HEK293 (cell line): Measurements from ENCODE around the gene USP32.

Source experiments
- CTCF ChIA-PET: fragments of 350-600 bp; formaldehyde crosslinking; extraction: SDS; loops from one replicate; lab custom pipeline; 2021; ENCODE audit warnings: antibody characterized with exemption; lab: Yijun Ruan, JAX
- POLR2A ChIA-PET: fragments of 300-600 bp; formaldehyde crosslinking; extraction: SDS; loops from one replicate; lab custom pipeline; 2020; ENCODE audit warnings: antibody characterized with exemption, inconsistent platforms; lab: Yijun Ruan, JAX
- H3K27ac ChIP-seq: fragments of 200-500 bp; sonication (Bioruptor generic); 2 replicates; pipeline ENCODE4 v1.5.1; 2014; ENCODE audit warnings: low read depth, low read length, control low read depth, inconsistent platforms; ENCODE audit errors: extremely low read depth
- H3K36me3 ChIP-seq, 2 experiments: fragments of 200-500 bp in 1 of 2; sonication (Bioruptor generic) in 1 of 2; 1 replicate in 1 of 2; 2 replicates in 1 of 2; pipeline ENCODE4 v1.5.1; 2014 to 2017; ENCODE audit warnings: inconsistent platforms in 2 of 2, low read length in 2 of 2; ENCODE audit not compliant: control insufficient read depth in 2 of 2, insufficient read depth in 1 of 2
- H3K4me1 ChIP-seq: fragments of 200-500 bp; sonication (Bioruptor generic); 2 replicates; pipeline ENCODE4 v1.5.1; 2014; ENCODE audit warnings: mild to moderate bottlenecking, low read length, inconsistent platforms; ENCODE audit not compliant: control insufficient read depth, insufficient read depth
- H3K4me3 ChIP-seq: 2 replicates; pipeline ENCODE4 v1.5.1; 2011; ENCODE audit warnings: low read depth, mild to moderate bottlenecking, control low read depth, low read length, moderate library complexity
- H3K9me3 ChIP-seq: fragments of 200-500 bp; sonication (Bioruptor generic); 2 replicates; pipeline ENCODE4 v1.5.1; 2014; ENCODE audit warnings: low read depth, low read length, inconsistent platforms; ENCODE audit not compliant: control insufficient read depth, insufficient read depth
- BCL11B ChIP-seq: fragments of 450-650 bp; formaldehyde crosslinking; IDR thresholded peaks from 2 replicates; pipeline ENCODE4 v1.5.1; 2016; ENCODE audit warnings: low read depth, missing biosample characterization, missing genetic modification characterization
- GLIS1 ChIP-seq: fragments of 450-650 bp; formaldehyde crosslinking; IDR thresholded peaks from 2 replicates; pipeline ENCODE4 v1.5.1; 2016; ENCODE audit warnings: missing biosample characterization, missing genetic modification characterization
- SETDB1 ChIP-seq: IDR thresholded peaks from one replicate; pipeline ENCODE4 v1.6.1; 2017; ENCODE audit warnings: mild to moderate bottlenecking, low read length, moderate library complexity, mixed read lengths; ENCODE audit not compliant: insufficient read length
- WT1 ChIP-seq: fragments of 450-650 bp; formaldehyde crosslinking; IDR thresholded peaks from 2 replicates; pipeline ENCODE4 v1.5.1; 2016; ENCODE audit warnings: missing biosample characterization, missing genetic modification characterization
- ZEB2 ChIP-seq: fragments of 450-650 bp; formaldehyde crosslinking; IDR thresholded peaks from 2 replicates; pipeline ENCODE4 v1.5.1; 2016; ENCODE audit warnings: missing biosample characterization, missing genetic modification characterization
- ZNF133 ChIP-seq: fragments of 450-650 bp; formaldehyde crosslinking; IDR thresholded peaks from 2 replicates; pipeline ENCODE4 v1.5.1; 2016; ENCODE audit warnings: missing biosample characterization, missing genetic modification characterization
- ZNF19 ChIP-seq: fragments of 450-650 bp; formaldehyde crosslinking; IDR thresholded peaks from 2 replicates; pipeline ENCODE4; 2016; ENCODE audit warnings: missing biosample characterization, missing genetic modification characterization, low read depth
- ZNF354C ChIP-seq: fragments of 450-650 bp; formaldehyde crosslinking; IDR thresholded peaks from 2 replicates; pipeline ENCODE4 v1.5.1; 2016; ENCODE audit warnings: missing biosample characterization, missing genetic modification characterization, low read depth, borderline replicate concordance
- ZNF529 ChIP-seq: fragments of 450-650 bp; formaldehyde crosslinking; IDR thresholded peaks from 2 replicates; pipeline ENCODE4 v1.5.1; 2017; ENCODE audit warnings: missing genetic modification characterization, missing biosample characterization; ENCODE audit not compliant: insufficient replicate concordance
- ZNF600 ChIP-seq: fragments of 450-650 bp; formaldehyde crosslinking; IDR thresholded peaks from 2 replicates; pipeline ENCODE4 v1.5.1; 2016; ENCODE audit warnings: missing biosample characterization, missing genetic modification characterization
- ZNF623 ChIP-seq: fragments of 450-650 bp; formaldehyde crosslinking; IDR thresholded peaks from 2 replicates; pipeline ENCODE4 v1.5.1; 2016; ENCODE audit warnings: missing biosample characterization, missing genetic modification characterization
- ZNF624 ChIP-seq: fragments of 450-650 bp; formaldehyde crosslinking; IDR thresholded peaks from 2 replicates; pipeline ENCODE4 v1.5.1; 2017; ENCODE audit warnings: missing biosample characterization, missing genetic modification characterization
- ZNF701 ChIP-seq: fragments of 450-650 bp; formaldehyde crosslinking; IDR thresholded peaks from 2 replicates; pipeline ENCODE4 v1.5.1; 2016; ENCODE audit warnings: missing biosample characterization, missing genetic modification characterization
- ZSCAN23 ChIP-seq: fragments of 450-650 bp; formaldehyde crosslinking; IDR thresholded peaks from 2 replicates; pipeline ENCODE4 v1.5.1; 2016; ENCODE audit warnings: missing biosample characterization, missing genetic modification characterization
- TF ChIP-seq, protein P1 (sequence below): fragments of 450-650 bp; IDR thresholded peaks from 2 replicates; pipeline ENCODE4 v1.5.1; 2018; ENCODE audit warnings: missing biosample characterization, missing genetic modification characterization
- TF ChIP-seq, protein P2 (sequence below): fragments of 450-650 bp; IDR thresholded peaks from 2 replicates; pipeline ENCODE4 v1.5.1; 2018; ENCODE audit warnings: missing biosample characterization, mild to moderate bottlenecking, missing genetic modification characterization
- TF ChIP-seq, protein P3 (sequence below): fragments of 450-650 bp; formaldehyde crosslinking; IDR thresholded peaks from 2 replicates; pipeline ENCODE4 v1.5.1; 2016; ENCODE audit warnings: missing biosample characterization, missing genetic modification characterization, borderline replicate concordance
- TF ChIP-seq, protein P4 (sequence below): fragments of 450-650 bp; formaldehyde crosslinking; IDR thresholded peaks from 2 replicates; pipeline ENCODE4 v1.5.1; 2016; ENCODE audit warnings: missing biosample characterization, missing genetic modification characterization
- TF ChIP-seq, protein P5 (sequence below): fragments of 450-650 bp; formaldehyde crosslinking; IDR thresholded peaks from 2 replicates; pipeline ENCODE4 v1.5.1; 2016; ENCODE audit warnings: missing biosample characterization, missing genetic modification characterization
- TF ChIP-seq, protein P6 (sequence below): fragments of 450-650 bp; formaldehyde crosslinking; IDR thresholded peaks from 2 replicates; pipeline ENCODE4 v1.5.1; 2016; ENCODE audit warnings: missing biosample characterization, missing genetic modification characterization, low read depth
- TF ChIP-seq, protein P7 (sequence below): fragments of 450-650 bp; formaldehyde crosslinking; IDR thresholded peaks from 2 replicates; pipeline ENCODE4 v1.5.1; 2016; ENCODE audit warnings: missing biosample characterization, missing genetic modification characterization

The USP32 gene

DNA sequence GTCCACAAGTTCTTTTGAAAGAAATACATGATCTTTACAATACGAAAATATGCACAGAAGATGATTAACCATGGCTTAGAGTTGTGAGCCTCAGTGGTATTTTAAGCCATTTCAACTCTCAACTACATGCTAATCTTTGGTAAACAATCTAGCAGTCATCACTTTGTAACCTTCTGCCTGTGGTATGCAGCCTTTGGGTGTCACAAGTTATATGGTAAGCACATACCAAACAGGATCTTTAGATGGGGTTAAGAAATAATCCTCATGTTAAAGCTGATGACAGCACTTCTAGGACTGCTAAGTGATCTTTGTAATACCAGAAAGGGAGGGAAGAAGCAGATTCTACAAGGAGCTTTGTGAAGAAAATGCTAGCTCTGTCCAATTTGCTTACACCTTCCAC lies 167.9 kb downstream of the USP32 start (continued):
- TF ChIP-seq, protein P1, sequence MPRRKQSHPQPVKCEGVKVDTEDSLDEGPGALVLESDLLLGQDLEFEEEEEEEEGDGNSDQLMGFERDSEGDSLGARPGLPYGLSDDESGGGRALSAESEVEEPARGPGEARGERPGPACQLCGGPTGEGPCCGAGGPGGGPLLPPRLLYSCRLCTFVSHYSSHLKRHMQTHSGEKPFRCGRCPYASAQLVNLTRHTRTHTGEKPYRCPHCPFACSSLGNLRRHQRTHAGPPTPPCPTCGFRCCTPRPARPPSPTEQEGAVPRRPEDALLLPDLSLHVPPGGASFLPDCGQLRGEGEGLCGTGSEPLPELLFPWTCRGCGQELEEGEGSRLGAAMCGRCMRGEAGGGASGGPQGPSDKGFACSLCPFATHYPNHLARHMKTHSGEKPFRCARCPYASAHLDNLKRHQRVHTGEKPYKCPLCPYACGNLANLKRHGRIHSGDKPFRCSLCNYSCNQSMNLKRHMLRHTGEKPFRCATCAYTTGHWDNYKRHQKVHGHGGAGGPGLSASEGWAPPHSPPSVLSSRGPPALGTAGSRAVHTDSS (tag by site-specific recombination): no peak
- TF ChIP-seq ZNF623 (tag by site-specific recombination): no peak
- no peak for TF ChIP-seq GLIS1 (tag by site-specific recombination)
- TF ChIP-seq ZNF701 (tag by site-specific recombination): no peak
- no peak for TF ChIP-seq ZSCAN23 (tag by site-specific recombination)
- TF ChIP-seq BCL11B (tag by site-specific recombination): no peak
- no peak for TF ChIP-seq ZNF133 (tag by site-specific recombination)
- TF ChIP-seq ZNF600 (tag by site-specific recombination): no peak
- TF ChIP-seq ZEB2 (tag by site-specific recombination): no peak
- TF ChIP-seq, protein P2, sequence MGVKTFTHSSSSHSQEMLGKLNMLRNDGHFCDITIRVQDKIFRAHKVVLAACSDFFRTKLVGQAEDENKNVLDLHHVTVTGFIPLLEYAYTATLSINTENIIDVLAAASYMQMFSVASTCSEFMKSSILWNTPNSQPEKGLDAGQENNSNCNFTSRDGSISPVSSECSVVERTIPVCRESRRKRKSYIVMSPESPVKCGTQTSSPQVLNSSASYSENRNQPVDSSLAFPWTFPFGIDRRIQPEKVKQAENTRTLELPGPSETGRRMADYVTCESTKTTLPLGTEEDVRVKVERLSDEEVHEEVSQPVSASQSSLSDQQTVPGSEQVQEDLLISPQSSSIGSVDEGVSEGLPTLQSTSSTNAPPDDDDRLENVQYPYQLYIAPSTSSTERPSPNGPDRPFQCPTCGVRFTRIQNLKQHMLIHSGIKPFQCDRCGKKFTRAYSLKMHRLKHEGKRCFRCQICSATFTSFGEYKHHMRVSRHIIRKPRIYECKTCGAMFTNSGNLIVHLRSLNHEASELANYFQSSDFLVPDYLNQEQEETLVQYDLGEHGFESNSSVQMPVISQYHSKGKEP (tag by site-specific recombination): no peak
- TF ChIP-seq ZNF19 (tag by site-specific recombination): no peak
- TF ChIP-seq, all 188 proteins: peak for 0

DNA sequence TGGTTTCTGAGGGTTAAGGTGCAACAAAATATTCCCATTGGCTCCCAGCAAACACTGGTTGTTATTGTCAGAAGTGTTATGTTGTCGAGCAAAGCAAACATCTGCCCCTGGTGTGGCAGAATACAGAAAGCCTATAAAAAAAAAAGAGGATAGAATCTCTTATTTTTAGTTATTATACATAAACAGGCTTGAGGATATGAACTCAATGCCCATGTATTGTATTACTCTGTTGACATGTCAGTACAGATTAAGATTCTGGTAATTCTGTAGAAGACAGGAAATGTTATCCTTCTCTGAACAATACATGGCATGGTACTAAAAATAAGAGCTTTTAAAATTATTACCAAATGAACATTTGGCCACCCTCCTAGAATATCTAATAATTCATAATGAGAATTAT lies 168.5 kb downstream of the USP32 start:
- H3K36me3 ChIP-seq: peaks cover 37 to 50% of the 10 kb centered on the region in 2 experiments
- ChIA-PET CTCF (interaction anchor here (1.2 kb wide), 1 partner anchor 81 kb away, joined by 6 read pairs; no protein-coding TSS in a partner anchor), POLR2A (no interaction called here)
- H3K9me3 ChIP-seq: no peaks in the 10 kb centered on the region
- H3K4me3 ChIP-seq: no peak overlapping the region
- no peak overlapping the region for H3K27ac ChIP-seq
- H3K4me1 ChIP-seq: no peaks in the 10 kb centered on the region
- TF ChIP-seq GLIS1 (tag by site-specific recombination) (no peak), WT1 (tag by site-specific recombination) (no peak), ZNF529 (tag by site-specific recombination) (no peak), ZNF354C (tag by site-specific recombination) (no peak), SETDB1 (no peak), ZNF624 (tag by site-specific recombination) (no peak)
- TF ChIP-seq, protein P3, sequence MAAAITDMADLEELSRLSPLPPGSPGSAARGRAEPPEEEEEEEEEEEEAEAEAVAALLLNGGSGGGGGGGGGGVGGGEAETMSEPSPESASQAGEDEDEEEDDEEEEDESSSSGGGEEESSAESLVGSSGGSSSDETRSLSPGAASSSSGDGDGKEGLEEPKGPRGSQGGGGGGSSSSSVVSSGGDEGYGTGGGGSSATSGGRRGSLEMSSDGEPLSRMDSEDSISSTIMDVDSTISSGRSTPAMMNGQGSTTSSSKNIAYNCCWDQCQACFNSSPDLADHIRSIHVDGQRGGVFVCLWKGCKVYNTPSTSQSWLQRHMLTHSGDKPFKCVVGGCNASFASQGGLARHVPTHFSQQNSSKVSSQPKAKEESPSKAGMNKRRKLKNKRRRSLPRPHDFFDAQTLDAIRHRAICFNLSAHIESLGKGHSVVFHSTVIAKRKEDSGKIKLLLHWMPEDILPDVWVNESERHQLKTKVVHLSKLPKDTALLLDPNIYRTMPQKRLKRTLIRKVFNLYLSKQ (tag by site-specific recombination): no peak
- TF ChIP-seq, protein P4, sequence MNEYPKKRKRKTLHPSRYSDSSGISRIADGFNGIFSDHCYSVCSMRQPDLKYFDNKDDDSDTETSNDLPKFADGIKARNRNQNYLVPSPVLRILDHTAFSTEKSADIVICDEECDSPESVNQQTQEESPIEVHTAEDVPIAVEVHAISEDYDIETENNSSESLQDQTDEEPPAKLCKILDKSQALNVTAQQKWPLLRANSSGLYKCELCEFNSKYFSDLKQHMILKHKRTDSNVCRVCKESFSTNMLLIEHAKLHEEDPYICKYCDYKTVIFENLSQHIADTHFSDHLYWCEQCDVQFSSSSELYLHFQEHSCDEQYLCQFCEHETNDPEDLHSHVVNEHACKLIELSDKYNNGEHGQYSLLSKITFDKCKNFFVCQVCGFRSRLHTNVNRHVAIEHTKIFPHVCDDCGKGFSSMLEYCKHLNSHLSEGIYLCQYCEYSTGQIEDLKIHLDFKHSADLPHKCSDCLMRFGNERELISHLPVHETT (tag by site-specific recombination): no peak
- TF ChIP-seq, protein P5, sequence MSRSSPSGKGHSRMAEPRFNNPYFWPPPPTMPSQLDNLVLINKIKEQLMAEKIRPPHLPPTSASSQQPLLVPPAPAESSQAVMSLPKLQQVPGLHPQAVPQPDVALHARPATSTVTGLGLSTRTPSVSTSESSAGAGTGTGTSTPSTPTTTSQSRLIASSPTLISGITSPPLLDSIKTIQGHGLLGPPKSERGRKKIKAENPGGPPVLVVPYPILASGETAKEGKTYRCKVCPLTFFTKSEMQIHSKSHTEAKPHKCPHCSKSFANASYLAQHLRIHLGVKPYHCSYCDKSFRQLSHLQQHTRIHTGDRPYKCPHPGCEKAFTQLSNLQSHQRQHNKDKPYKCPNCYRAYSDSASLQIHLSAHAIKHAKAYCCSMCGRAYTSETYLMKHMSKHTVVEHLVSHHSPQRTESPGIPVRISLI (tag by site-specific recombination): no peak
- TF ChIP-seq, protein P6, sequence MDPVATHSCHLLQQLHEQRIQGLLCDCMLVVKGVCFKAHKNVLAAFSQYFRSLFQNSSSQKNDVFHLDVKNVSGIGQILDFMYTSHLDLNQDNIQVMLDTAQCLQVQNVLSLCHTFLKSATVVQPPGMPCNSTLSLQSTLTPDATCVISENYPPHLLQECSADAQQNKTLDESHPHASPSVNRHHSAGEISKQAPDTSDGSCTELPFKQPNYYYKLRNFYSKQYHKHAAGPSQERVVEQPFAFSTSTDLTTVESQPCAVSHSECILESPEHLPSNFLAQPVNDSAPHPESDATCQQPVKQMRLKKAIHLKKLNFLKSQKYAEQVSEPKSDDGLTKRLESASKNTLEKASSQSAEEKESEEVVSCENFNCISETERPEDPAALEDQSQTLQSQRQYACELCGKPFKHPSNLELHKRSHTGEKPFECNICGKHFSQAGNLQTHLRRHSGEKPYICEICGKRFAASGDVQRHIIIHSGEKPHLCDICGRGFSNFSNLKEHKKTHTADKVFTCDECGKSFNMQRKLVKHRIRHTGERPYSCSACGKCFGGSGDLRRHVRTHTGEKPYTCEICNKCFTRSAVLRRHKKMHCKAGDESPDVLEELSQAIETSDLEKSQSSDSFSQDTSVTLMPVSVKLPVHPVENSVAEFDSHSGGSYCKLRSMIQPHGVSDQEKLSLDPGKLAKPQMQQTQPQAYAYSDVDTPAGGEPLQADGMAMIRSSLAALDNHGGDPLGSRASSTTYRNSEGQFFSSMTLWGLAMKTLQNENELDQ (tag by site-specific recombination): no peak
- TF ChIP-seq, protein P7, sequence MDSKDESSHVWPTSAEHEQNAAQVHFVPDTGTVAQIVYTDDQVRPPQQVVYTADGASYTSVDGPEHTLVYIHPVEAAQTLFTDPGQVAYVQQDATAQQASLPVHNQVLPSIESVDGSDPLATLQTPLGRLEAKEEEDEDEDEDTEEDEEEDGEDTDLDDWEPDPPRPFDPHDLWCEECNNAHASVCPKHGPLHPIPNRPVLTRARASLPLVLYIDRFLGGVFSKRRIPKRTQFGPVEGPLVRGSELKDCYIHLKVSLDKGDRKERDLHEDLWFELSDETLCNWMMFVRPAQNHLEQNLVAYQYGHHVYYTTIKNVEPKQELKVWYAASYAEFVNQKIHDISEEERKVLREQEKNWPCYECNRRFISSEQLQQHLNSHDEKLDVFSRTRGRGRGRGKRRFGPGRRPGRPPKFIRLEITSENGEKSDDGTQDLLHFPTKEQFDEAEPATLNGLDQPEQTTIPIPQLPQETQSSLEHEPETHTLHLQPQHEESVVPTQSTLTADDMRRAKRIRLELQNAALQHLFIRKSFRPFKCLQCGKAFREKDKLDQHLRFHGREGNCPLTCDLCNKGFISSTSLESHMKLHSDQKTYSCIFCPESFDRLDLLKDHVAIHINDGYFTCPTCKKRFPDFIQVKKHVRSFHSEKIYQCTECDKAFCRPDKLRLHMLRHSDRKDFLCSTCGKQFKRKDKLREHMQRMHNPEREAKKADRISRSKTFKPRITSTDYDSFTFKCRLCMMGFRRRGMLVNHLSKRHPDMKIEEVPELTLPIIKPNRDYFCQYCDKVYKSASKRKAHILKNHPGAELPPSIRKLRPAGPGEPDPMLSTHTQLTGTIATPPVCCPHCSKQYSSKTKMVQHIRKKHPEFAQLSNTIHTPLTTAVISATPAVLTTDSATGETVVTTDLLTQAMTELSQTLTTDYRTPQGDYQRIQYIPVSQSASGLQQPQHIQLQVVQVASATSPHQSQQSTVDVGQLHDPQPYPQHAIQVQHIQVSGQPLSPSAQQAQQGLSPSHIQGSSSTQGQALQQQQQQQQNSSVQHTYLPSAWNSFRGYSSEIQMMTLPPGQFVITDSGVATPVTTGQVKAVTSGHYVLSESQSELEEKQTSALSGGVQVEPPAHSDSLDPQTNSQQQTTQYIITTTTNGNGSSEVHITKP (tag by site-specific recombination): no peak
